Measurements from ENCODE around the gene NEAT1. TPM values are rescaled to one million over a fixed set of nuclear protein-coding genes. Genes with fewer than 3 reads are reported as not detected.

Gene NEAT1
- total and polyA plus RNA-seq, 9 of the 15 experiments (the other 6 are each of a cell fraction or from before 2014, with no cell fraction given) = 20.1 to 389 (median 62.8) TPM

GRCh38 chr11:65426839-65427690 lies 4.5 kb downstream of the NEAT1 start (continued):
- TF ChIP-seq CUX1 (CRISPR knock-in tag; IDR thresholded peaks at IDR 0.05) (peak; percentile 3; the same call in 1 of the 2 replicates), HOXB6 (CRISPR knock-in tag; IDR thresholded peaks at IDR 0.05; ENCODE audit: borderline replicate concordance) (peak; percentile 58; the same call in 1 of the 2 replicates), POLR2B (IDR thresholded peaks at IDR 0.05; ENCODE audit: low read depth, partially characterized antibody) (peak; percentile 79), RB1 (IDR thresholded peaks at IDR 0.05; ENCODE audit: low read depth) (peak; percentile 14; the same call in 1 of the 2 replicates), PHB (CRISPR knock-in tag; IDR thresholded peaks at IDR 0.05) (peak; percentile 98), MYC (IDR thresholded peaks at IDR 0.05; ENCODE audit: low read depth, low read length) (peak; percentile 24; the same call in 1 of the 2 replicates), MYC (CRISPR knock-in tag; IDR thresholded peaks at IDR 0.05; ENCODE audit: borderline replicate concordance, low read depth) (peak; percentile 82; the same call in 1 of the 2 replicates), EP400 (IDR thresholded peaks at IDR 0.05) (no peak), CBFA2T3 (IDR thresholded peaks at IDR 0.05) (peak; percentile 60), ZNF316 (IDR thresholded peaks at IDR 0.05) (no peak), CTCF (IDR thresholded peaks at IDR 0.05 in 2 of 3, conservative IDR thresholded peaks at IDR 0.05 in 1 of 3; ENCODE audit: insufficient read depth in 2 of 3, low read depth in 1 of 3, low read length in 3 of 3) (0 out of 6 replicates have a peak, but pooled peaks of 1 of the 3 experiments have one; percentile 5), MTA2 (IDR thresholded peaks at IDR 0.05; ENCODE audit: low read depth) (peak; percentile 8; the same call in 1 of the 2 replicates), SOX6 (IDR thresholded peaks at IDR 0.05) (peak; percentile 55; the same call in 1 of the 2 replicates), CHCHD3 (CRISPR knock-in tag; IDR thresholded peaks at IDR 0.05) (peak; percentile 80; the same call in 1 of the 2 replicates), MAFG (tag; conservative IDR thresholded peaks at IDR 0.05) (no peak), CREB1 (IDR thresholded peaks at IDR 0.05) (no peak; the same call in none of the 2 replicates), CREB1 (CRISPR knock-in tag; IDR thresholded peaks at IDR 0.05) (no peak), ZNF143 (CRISPR knock-in tag; IDR thresholded peaks at IDR 0.05) (peak; percentile 16; the same call in 1 of the 2 replicates), ZNF324 (CRISPR knock-in tag; IDR thresholded peaks at IDR 0.05) (0 out of 2 replicates have a peak, but pooled peaks have one; percentile 42), KLF10 (CRISPR knock-in tag; IDR thresholded peaks at IDR 0.05) (peak; percentile 91), CAMTA2 (CRISPR knock-in tag; conservative IDR thresholded peaks at IDR 0.05) (peak; percentile 12), CGGBP1 (CRISPR knock-in tag; IDR thresholded peaks at IDR 0.05) (peak; percentile 61; the same call in 1 of the 2 replicates), HDAC8 (tag; IDR thresholded peaks at IDR 0.05) (0 out of 2 replicates have a peak, but pooled peaks have one; percentile 9)

Measured in K562 (cell line).